GM18498 (cell line): ENCODE measurements around the gene COL13A1.

Source experiments
- ATAC-seq: cut with Tn5 transposase; IDR thresholded peaks from one replicate; pipeline ENCODE4 v1.9.1; 2021; ENCODE audit warnings: mild to moderate bottlenecking, moderate library complexity; ENCODE audit not compliant: unreplicated experiment

COL13A1 gene

DNA sequence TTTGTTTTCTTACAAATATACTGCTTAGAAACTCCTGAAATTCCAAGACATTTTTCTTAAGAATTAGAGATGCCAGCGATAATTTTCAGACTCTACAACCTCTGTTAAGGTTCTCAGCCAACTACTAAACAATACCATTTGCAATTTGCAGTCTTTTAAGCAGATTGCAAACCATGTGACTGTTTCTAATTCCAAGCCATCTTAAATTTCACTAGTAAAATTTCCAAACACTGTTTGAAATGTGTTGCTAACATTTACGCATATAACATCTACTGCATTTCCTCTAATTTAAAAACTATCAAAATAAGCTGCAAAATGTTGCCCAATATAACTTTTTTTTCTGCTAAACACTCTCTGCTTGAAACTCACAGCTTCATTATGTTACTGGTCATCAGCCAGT lies 194.9 kb downstream of the COL13A1 start:
- ATAC-seq: no peak

GRCh38 chr10:70000262-70000661 lies 198.6 kb downstream of the COL13A1 start:
- no peak for ATAC-seq

- no peak for ATAC-seq
These were observed 205.6 kb downstream of the COL13A1 start for GRCh38 chr10:70007116-70007820.
